IPS-18c (cell line): ENCODE results near the gene NT5C3A.
"Not testable (repeated sequence)": the region's sequence is repeated elsewhere in the genome, so short reads cannot be mapped to it uniquely, and the experiment has no call there.

Source experiments
- H3K4me3 ChIP-seq: 2 replicates; pipeline ENCODE4 v1.7.0; 2013; ENCODE audit warnings: low read depth, mild to moderate bottlenecking, low read length, moderate library complexity; ENCODE audit not compliant: insufficient read depth
- H3K9me3 ChIP-seq: one replicate; pipeline ENCODE4 v1.6.1; 2013; ENCODE audit warnings: mild to moderate bottlenecking, low read length, moderate library complexity; ENCODE audit not compliant: control insufficient read depth, insufficient read depth

The NT5C3A gene

DNA sequence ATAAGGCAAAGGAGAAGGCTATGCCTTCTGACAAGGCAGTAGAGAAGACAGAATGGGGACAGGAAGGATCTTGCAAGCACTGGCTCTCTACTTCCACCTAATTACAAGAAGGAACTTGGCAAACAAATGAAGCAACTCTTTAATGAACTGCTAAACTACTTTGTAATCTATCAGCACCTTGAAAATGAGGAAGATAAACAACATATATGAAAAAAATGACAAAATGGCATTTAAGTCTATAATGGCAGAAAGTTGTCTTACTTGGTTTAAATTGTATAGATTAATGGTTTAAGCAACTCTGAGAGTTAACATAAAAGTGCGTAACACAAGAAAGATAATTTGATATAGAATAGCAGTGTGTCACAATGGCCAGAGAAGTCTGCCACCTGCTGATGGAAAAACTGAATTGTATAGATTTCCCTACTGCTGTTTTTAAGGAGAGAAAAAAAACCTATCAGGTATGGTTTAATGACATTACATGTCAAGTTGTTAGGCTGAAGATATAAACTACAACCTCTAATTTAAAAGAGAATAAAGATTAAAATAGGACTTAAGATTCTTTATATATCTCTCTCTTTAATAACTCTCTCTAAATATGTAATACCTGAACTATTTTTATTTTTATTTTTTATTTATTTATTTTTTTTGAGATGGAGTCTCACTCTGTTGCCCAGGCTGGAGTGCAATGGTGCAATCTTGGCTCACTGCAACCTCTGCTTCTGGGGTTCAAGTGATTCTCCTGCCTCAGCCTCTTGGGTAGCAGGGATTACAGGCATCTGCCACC lies 11.8 kb downstream of the NT5C3A start:
- Histone ChIP-seq H3K4me3 (no peak overlapping the region), H3K9me3 (no peaks in the 10 kb centered on the region)

DNA sequence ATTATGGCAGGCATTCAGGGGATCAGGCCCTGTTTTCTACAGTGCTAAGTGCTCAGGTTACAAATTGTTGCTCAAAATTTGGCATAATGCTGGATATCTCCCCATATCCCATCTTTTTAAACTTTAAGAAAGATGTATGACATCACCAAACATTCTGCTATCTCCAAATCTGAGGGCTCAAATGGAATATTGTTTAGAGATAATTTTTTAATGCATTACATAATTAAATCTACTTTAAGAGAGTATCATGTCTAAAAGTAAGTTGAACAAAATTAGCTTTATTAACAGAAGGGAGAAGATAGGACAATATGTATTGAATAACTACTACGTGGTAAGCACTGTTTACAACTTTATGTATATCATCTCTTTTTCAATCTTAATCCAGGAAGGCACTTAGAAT lies 13.9 kb downstream of the NT5C3A start:
- Histone ChIP-seq H3K4me3 (no peak overlapping the region), H3K9me3 (no peaks in the 10 kb centered on the region)

GRCh38 chr7:33048257-33048656 lies 14.3 kb downstream of the NT5C3A start:
- no peak overlapping the region for H3K4me3 ChIP-seq
- no peaks in the 10 kb centered on the region for H3K9me3 ChIP-seq

GRCh38 chr7:33044986-33045385 lies 17.6 kb downstream of the NT5C3A start:
- H3K9me3 ChIP-seq, result no peaks in the 10 kb centered on the region
- no peak overlapping the region for H3K4me3 ChIP-seq

DNA sequence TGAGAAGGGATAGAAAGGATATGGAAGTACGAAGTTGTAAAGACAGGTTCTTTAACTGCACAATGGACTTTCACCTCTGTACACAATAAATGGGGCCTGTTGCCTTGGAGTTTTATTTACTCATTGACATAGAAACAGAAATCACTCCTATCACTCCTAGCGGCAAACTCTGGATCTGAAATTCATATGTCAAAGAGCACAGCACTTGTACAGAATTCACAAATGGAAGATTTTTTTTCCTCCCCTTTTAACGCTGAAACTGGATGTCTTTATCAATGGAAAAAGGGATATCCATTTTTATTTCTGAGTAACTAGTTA lies 18.2 kb downstream of the NT5C3A start:
- Histone ChIP-seq H3K4me3 (no peak overlapping the region), H3K9me3 (no peaks in the 10 kb centered on the region)

DNA sequence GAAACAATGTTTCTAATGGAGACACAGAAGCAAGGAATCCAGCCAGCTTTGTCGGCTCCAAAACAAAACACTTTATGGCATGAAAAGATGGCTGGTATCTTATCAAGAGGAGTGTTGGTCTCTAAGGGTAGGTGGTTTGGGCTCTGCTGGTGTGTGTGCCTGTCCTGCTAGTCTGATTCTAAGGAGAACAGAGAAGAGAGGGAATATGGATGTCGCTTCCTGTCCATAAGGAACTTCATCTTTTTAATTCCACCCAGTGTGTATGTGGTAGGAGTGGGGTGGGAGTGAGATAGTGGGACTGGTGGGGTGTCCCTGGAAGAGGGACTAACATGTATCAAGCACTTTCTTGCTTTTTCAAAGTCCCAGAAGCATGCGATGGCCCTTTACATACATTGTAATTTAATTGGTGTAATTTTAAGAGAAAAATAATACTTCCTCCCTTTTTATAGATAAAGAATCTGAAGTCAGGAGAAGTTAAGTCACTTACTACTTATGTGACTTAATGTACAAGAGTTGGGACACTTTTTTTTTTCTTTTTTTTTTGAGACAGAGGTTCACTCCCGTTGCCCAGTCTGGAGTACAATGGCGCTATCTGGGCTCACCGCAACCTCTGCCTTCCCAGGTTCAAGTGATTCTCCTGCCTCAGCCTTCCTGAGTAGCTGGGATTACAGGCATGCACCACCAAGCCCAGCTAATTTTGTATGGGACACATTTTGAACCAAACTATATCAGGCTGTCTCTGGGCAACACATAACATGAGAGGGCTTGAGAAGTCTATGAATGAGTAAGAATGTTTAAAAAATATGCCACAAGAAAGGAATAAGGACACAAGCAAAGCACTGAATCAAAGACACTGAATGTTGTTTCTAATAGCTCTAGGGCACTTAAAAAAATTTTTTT lies 18.8 kb downstream of the NT5C3A start:
- H3K9me3 ChIP-seq, result no peaks in the 10 kb centered on the region
- H3K4me3 ChIP-seq, result no peak overlapping the region

GRCh38 chr7:33041631-33042428 lies 20.7 kb downstream of the NT5C3A start:
- no peak overlapping the region for H3K4me3 ChIP-seq

GRCh38 chr7:33040803-33041516 lies 21.6 kb downstream of the NT5C3A start:
- no peak overlapping the region for H3K4me3 ChIP-seq
- H3K9me3 ChIP-seq, result no peaks in the 10 kb centered on the region

More at GRCh38 chr7:33041631-33042428, 20.7 kb downstream of the NT5C3A start:
- H3K9me3 ChIP-seq, result no peaks in the 10 kb centered on the region

GRCh38 chr7:33039903-33040292 lies 22.7 kb downstream of the NT5C3A start:
- H3K4me3 ChIP-seq, result no peak overlapping the region
- H3K9me3 ChIP-seq, result no peaks in the 10 kb centered on the region

DNA sequence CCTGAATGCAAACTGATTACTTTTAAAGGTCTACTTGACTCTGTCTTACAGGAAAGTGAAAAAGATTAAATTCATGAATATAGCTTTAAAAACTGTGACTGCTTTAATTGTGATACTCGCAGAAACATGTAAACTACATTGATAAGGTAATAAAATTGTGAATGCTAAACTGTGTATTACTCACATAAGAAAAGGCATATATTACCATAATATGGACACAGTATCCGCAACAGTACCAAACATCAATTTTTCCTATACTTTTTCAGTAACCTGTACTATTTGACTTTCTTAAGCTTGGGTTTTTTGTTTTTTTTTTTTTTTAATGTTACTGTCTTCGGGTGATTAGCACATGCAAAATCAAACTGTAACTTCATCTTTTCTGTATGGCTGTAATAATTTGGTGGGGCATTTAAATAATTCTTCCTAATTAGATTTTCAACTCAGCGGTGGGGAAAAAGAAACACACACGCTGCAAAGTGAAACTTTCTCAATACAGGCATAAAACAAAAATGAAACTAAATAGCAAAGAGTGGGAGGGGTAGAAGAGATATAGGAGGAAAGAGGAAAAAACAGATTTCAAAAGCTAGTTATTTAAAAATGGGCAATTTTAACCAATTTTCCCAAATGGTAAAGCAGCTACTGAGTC lies 23.2 kb downstream of the NT5C3A start:
- Histone ChIP-seq H3K9me3 (no peaks in the 10 kb centered on the region), H3K4me3 (no peak overlapping the region)

DNA sequence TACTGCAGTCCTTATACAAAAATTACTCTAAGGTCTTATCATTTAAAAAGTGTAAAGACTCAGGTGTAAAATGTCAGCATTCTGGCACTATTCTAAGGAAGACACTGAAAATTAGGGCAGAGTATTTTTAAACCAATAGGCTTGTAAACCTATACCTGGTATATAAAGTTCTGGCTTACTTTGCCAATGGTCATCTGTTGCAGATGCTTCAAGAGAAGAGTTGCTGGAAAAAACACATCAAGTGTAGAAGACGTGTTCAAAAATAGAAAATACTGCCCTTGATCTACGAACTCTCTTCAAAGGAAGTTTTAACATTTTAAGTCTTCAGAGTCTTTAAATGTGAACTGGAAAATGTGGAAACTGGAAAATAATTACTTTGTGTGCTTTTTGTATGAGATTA lies 23.9 kb downstream of the NT5C3A start:
- no peaks in the 10 kb centered on the region for H3K9me3 ChIP-seq
- no peak overlapping the region for H3K4me3 ChIP-seq

GRCh38 chr7:33035776-33036175 lies 26.8 kb downstream of the NT5C3A start:
- H3K4me3 ChIP-seq, result no peak overlapping the region
- no peaks in the 10 kb centered on the region for H3K9me3 ChIP-seq

GRCh38 chr7:33024189-33024757 lies 38.3 kb downstream of the NT5C3A start:
- Histone ChIP-seq H3K9me3 (peaks cover 2% of the 10 kb centered on the region), H3K4me3 (no peak overlapping the region)

- H3K9me3 ChIP-seq, result peaks cover 2% of the 10 kb centered on the region
- no peak overlapping the region for H3K4me3 ChIP-seq
Observed at GRCh38 chr7:33012364-33012763, 50.2 kb downstream of the NT5C3A start.

DNA sequence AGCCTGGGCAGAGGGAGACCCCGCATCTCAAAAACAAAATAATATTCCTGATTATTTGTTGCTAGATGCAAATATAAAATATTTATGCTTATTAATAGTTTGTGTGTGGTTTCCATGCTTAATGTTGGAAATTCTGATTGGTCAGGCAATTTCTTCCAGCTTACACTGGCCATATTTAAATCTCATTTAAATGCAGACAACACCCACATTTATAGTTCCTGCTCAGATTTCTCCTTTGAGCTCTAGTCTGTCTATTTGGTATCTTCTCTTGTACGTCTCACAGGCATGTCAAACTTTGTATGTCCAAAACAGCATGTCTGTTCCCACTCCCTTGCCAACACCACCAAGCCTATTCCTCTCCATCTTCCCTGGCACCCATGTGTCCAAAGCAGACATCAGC lies 52.8 kb downstream of the NT5C3A start:
- no peak overlapping the region for H3K4me3 ChIP-seq

GRCh38 chr7:33005690-33006089 lies 56.9 kb downstream of the NT5C3A start:
- not testable (repeated sequence) for H3K9me3 ChIP-seq, H3K4me3 ChIP-seq

More for the DNA sequence above, 52.8 kb downstream of the NT5C3A start:
- peaks cover 2% of the 10 kb centered on the region for H3K9me3 ChIP-seq
